Measurements from ENCODE around the gene RTN4R. TPM values are rescaled to one million over a fixed set of nuclear protein-coding genes. Genes with fewer than 3 reads are reported as not detected.
A peak's percentile ranks its signal among the peaks of the same experiment; 100 is the strongest.
"Not testable (repeated sequence)": the region's sequence is repeated elsewhere in the genome, so short reads cannot be mapped to it uniquely, and the experiment has no call there.

The RTN4R gene
- total RNA-seq, 1 donor from 2014 or later: 9.8 TPM

DNA sequence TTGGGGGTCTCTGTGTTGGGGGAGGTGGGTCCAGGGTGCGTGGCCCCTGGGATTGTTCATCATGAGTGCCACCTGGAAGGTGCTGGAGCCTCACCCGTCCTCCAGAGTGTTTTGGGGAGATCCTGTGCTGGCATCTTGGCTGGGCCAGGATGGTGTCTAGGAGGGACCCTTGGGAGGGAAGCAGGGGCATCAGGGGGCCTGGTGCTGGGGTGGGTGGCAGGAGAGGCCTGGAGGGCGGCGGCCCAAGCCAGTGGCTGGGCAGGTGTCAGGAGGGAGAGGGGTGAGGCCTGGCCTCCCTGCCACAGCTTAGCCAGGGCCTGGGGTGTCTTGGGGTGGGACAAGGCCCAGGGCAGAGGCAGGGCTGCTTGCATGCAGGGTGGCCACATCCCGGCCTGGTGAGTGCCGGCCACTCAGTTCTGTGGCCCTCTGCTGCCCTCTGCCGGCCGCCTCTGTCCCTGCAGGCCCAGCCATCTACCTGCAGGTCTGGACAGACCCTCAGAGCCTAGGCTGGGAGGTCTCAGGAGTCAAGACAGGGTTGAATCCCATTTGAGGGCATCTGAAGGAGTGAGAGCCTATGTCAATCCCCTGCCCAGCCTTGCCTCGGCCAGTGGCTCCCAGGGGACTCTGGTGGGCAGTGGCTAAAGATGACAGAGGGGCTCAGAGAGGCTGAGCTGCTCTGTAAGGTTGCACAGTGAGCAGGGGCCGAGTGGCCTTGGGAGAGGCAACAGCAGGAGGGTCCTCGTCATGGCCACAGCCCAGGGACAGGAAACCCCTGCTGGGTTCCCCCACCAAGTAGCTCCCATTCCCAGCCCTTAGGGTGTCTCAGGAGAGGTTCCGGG is 17.6 kb upstream of the RTN4R start:
- H3K4me1 ChIP-seq, H3K27me3 ChIP-seq, H3K4me3 ChIP-seq, H3K36me3 ChIP-seq, H3K27ac ChIP-seq, H3K9me3 ChIP-seq: not testable (repeated sequence)
- peak; percentile 85 for DNase-seq
- intact Hi-C loops (cut with DNase I): loop anchor here (5.0 kb wide), 1 partner anchor 128 kb away; no protein-coding TSS in a partner anchor
- peak; percentile 90 for ATAC-seq
- TF ChIP-seq, protein P1, sequence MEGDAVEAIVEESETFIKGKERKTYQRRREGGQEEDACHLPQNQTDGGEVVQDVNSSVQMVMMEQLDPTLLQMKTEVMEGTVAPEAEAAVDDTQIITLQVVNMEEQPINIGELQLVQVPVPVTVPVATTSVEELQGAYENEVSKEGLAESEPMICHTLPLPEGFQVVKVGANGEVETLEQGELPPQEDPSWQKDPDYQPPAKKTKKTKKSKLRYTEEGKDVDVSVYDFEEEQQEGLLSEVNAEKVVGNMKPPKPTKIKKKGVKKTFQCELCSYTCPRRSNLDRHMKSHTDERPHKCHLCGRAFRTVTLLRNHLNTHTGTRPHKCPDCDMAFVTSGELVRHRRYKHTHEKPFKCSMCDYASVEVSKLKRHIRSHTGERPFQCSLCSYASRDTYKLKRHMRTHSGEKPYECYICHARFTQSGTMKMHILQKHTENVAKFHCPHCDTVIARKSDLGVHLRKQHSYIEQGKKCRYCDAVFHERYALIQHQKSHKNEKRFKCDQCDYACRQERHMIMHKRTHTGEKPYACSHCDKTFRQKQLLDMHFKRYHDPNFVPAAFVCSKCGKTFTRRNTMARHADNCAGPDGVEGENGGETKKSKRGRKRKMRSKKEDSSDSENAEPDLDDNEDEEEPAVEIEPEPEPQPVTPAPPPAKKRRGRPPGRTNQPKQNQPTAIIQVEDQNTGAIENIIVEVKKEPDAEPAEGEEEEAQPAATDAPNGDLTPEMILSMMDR (IDR thresholded peaks at IDR 0.05): peak; percentile 78

DNA sequence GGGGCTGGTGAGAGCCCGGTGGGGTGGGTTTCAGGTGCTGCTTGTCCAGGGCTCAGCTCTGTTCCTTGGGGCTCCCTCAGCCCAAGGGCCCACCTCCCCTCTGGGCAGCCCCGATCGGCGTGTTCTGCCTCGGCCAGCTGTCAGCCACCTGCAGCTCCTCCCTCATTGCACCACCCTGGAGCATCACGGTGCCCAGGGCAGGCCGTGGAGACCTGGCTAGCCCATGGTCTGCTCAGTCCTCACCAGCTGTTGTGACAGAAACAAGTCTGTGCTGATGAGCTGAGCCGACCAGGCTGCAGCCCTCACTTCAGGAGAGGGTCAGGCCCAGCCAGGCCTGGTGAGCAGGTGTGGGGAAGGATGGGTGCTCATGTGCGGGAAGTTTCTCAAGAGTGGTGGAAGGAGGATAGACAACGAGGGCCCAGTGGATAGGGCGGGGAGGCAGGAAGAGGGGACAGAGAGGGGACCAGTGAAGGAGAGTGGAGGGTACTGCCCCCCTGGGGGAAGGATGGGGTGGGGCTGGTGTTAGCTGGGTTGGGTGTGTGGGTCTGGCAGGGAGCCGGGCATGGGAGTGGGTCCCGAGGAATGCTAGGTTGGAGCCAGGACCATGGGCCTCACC is 16.5 kb upstream of the RTN4R start:
- no peak for ATAC-seq
- Histone ChIP-seq H3K27ac (no peak overlapping the region), H3K27me3 (no peaks in the 10 kb centered on the region), H3K9me3 (no peaks in the 10 kb centered on the region), H3K36me3 (no peaks in the 10 kb centered on the region), H3K4me3 (no peak overlapping the region), H3K4me1 (no peaks in the 10 kb centered on the region)
- no peak for DNase-seq
- TF ChIP-seq, protein P1 (IDR thresholded peaks at IDR 0.05): no peak
- intact Hi-C loops (cut with DNase I): loop anchor here (5.0 kb wide), 1 partner anchor 127 kb away; no protein-coding TSS in a partner anchor

DNA sequence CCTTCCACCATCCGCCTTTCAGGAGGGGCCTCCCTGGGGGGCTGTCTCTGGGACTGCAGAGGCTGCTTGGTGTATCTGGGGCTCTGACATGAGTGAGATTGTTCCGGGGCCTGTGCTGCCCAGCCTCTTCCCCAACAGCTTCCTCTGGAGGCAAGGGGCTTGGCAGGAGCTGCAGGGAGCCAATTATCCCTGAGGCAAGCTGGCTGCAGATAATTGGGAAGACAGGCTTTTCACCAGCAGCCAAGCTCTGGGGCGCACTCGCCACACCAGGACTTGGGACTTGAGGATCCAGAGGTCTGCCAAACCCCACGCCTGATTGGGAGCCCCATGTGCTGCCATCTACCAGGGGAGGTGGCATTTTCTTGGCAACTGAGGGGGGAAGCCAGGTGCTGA is 15.6 kb upstream of the RTN4R start:
- no peaks in the 10 kb centered on the region for H3K9me3 ChIP-seq
- intact Hi-C loops (cut with DNase I): no loop called here
- no peak overlapping the region for H3K27ac ChIP-seq
- DNase-seq (no peak), ATAC-seq (no peak)
- no peaks in the 10 kb centered on the region for H3K27me3 ChIP-seq
- H3K4me3 ChIP-seq: no peak overlapping the region
- TF ChIP-seq, protein P1 (IDR thresholded peaks at IDR 0.05): no peak
- H3K36me3 ChIP-seq: no peaks in the 10 kb centered on the region
- no peaks in the 10 kb centered on the region for H3K4me1 ChIP-seq

DNA sequence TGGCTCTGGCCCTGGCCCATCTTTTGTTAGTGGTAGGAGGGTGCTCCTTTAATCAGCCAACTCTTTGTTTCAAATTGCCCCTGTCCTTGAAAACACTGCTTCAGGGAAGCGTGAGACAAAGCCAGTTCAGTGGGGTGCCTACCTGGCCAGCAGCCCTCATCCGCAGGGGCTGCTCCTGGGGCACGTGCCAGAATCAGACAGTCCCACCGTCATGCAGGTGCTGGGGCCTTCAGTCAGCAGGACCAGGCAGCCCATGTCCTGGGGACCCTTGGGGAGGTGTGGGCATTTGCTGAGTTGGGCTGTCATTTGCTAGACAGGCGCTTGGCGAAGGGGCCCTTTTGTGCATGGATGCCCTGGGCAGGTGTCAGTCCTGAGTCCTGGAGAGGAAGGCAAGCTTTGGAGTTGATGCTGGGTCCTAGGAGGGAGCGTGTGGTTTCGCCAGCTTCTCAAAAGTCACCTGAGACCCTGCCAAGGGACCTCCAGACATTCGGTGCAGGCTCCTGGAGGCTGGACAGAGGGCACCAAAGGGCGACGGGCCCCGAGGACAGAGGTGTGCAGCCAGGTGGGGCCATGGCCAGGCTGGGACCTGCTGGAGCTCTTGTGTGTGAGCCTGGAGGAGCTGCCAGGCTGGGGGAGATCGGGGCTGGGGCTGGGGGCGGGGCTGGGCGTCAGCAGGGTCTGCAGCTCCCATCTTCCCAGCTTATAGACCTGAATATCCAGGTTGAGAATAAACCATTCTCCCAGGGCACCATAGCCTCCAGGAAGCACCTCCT is 15.0 kb upstream of the RTN4R start:
- intact Hi-C loops (cut with DNase I): no loop called here
- H3K36me3 ChIP-seq: no peaks in the 10 kb centered on the region
- TF ChIP-seq, protein P1 (IDR thresholded peaks at IDR 0.05): no peak
- no peaks in the 10 kb centered on the region for H3K4me1 ChIP-seq
- H3K27me3 ChIP-seq: no peaks in the 10 kb centered on the region
- no peak overlapping the region for H3K4me3 ChIP-seq
- H3K27ac ChIP-seq: no peak overlapping the region
- DNase-seq: no peak
- no peak for ATAC-seq
- H3K9me3 ChIP-seq: no peaks in the 10 kb centered on the region

DNA sequence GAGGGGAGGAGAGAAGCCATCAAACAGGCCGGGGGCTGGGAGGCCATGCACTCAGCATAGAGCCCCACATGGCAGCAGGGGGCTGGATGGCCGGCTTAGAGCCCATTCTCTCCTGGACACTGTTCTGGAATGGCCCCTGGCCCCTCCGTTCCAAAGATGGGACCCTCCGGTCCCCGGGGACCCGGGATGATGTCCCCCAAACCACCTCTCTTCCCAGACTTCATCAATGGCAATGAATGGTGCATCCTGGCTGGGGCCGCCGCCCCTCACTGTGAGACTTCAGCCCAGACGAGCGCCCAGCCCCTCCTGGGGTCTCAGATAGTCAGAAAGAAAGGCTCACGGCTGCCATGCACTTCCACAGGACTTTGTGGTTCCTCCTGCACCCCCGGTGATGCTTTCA is 13.8 kb upstream of the RTN4R start:
- H3K9me3 ChIP-seq: no peaks in the 10 kb centered on the region
- H3K4me1 ChIP-seq: no peaks in the 10 kb centered on the region
- no peaks in the 10 kb centered on the region for H3K36me3 ChIP-seq
- no peak overlapping the region for H3K27ac ChIP-seq
- intact Hi-C loops (cut with DNase I): no loop called here
- no peak overlapping the region for H3K4me3 ChIP-seq
- ATAC-seq: no peak
- no peaks in the 10 kb centered on the region for H3K27me3 ChIP-seq
- TF ChIP-seq, protein P1 (IDR thresholded peaks at IDR 0.05): no peak
- DNase-seq: no peak

DNA sequence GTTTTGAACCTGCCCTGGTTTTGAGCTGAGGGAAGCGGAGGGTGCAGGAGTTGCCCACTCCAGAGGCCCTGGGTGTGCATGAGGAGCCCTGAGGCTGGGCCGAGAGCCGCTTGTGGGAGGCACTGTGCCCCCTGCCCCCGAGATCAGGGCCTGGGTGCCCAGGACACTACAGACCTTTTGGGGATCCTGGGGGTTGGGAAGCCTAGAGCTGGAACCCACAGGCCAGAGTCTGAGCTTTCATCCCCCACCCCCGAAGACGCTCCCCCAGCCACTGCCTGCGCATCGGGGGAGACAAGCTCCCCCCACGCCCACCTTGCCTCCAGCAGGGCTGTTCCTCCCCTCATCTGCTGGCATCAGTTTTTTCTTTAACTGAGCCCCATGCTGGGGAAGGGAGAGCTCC is 13.4 kb upstream of the RTN4R start:
- DNase-seq; H3K4me3 ChIP-seq; H3K9me3 ChIP-seq; H3K27me3 ChIP-seq; intact Hi-C loops (cut with DNase I); H3K27ac ChIP-seq; ATAC-seq; H3K36me3 ChIP-seq; H3K4me1 ChIP-seq: not testable (repeated sequence)

All from upper lobe of right lung (tissue), 1 donor.